HFF-Myc (cell line): ENCODE measurements around the gene RASGEF1C.
"Not testable (repeated sequence)": the region's sequence is repeated elsewhere in the genome, so short reads cannot be mapped to it uniquely, and the experiment has no call there.

Source experiments
- DNase-seq: peaks from one replicate; pipeline ENCODE4 v3.0.0-alpha.2; 2011; ENCODE audit warnings: low read depth; ENCODE audit errors: extremely low read depth
- H3K4me3 ChIP-seq: replicated peaks from 2 replicates; pipeline ENCODE4 v1.5.1; 2011; ENCODE audit warnings: low read depth, mild to moderate bottlenecking, control low read depth, low read length
- CTCF ChIP-seq: IDR thresholded peaks from 2 replicates; pipeline ENCODE4 v1.5.1; 2012; ENCODE audit warnings: mild to moderate bottlenecking, low read depth, low read length, control low read depth; ENCODE audit errors: missing control alignments

The RASGEF1C gene

GRCh38 chr5:180212363-180213255 lies 3.6 kb upstream of the RASGEF1C start:
- no peak for DNase-seq
- H3K4me3 ChIP-seq: no peak overlapping the region
- no peak for TF ChIP-seq CTCF

- no peak for TF ChIP-seq CTCF
- no peak overlapping the region for H3K4me3 ChIP-seq
- no peak for DNase-seq
These were observed 2.7 kb upstream of the RASGEF1C start for GRCh38 chr5:180211761-180212035.

- H3K4me3 ChIP-seq: no peak overlapping the region
- DNase-seq: no peak
- no peak for TF ChIP-seq CTCF
These were observed 2.1 kb upstream of the RASGEF1C start for GRCh38 chr5:180210961-180211760.

- DNase-seq, H3K4me3 ChIP-seq: not testable (repeated sequence)
These were observed 1.1 kb upstream of the RASGEF1C start for GRCh38 chr5:180210077-180210476.

GRCh38 chr5:180208435-180209081 lies 453 bp downstream of the RASGEF1C start:
- H3K4me3 ChIP-seq: peak overlapping the region; percentile 19; the same call in 1 of the 2 replicates
- TF ChIP-seq CTCF: no peak
- DNase-seq: no peak

- no peak overlapping the region for H3K4me3 ChIP-seq
- no peak for DNase-seq
- TF ChIP-seq CTCF: no peak
These were observed 975 bp downstream of the RASGEF1C start for GRCh38 chr5:180208038-180208434.

GRCh38 chr5:180207593-180207992 lies 1.4 kb downstream of the RASGEF1C start:
- H3K4me3 ChIP-seq: no peak overlapping the region
- DNase-seq: no peak
- TF ChIP-seq CTCF: no peak
